DMS114 treated with DMSO at 0.1 percent for 48 hours (cell line): Measurements from ENCODE around the gene PPIE.
"Not testable (repeated sequence)": the region's sequence is repeated elsewhere in the genome, so short reads cannot be mapped to it uniquely, and the experiment has no call there.

Experiments
- DNase-seq: peaks from one replicate; lab custom pipeline; 2025; ENCODE audit not compliant: unreplicated experiment; lab: John Stamatoyannopoulos, UW

The PPIE gene

DNA sequence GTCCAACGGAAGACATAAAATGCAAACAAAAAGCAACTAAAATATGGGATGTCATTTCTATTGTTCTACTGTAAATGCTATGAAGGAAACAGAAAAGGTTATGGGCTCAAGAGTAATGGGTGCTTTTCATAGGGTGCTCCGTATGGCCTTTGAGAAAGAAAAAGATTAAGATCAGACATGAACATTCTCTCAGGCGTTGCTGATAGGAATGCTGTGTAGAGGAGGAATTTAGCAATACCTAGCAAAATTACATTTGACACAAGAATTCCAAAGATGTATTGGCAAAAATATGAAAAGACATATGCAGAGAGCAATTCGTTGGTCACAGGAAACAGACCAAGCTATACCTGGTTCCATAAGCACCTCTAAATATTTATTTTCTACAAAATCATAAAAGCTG is 38.2 kb downstream of the PPIE start:
- DNase-seq, result no peak

DNA sequence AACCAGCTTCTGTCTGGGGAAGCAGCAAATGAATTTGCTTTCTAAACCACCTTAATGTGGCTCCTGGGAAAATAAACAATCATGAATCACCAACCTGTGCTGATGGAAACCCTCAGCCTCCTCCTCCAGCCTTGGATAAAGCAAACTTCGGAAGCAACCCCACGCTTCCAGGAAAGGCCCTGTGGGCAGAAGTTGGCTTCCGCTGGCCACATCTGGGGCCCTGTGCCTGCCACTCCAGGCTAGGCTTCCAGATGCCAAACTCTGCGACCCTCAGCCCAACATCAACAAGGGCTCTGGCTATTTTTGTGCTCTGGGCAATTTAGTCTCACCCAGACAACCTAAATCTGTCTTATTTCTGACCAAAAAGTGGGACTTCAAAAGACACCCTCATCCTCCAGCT is 38.6 kb downstream of the PPIE start:
- DNase-seq, result no peak

DNA sequence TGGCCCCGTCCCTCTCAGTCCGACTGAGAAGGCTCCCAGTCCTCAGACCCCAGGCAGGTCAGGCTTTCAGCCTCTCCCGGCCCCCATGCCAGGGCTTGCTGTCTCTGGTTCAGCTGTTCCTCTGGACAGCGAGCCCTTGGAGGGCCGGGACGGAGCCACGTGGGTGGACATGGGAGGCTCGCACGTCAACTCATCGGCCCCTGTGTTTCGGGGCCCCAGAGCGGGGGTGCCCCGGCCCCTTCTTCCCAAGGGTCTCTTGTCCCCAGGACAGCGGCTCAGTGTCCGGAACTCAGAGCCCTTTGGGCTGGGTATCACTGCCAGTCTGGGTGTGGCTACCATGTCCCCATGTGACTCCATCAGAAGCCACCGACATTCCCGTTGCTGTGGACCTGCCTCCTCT is 39.2 kb downstream of the PPIE start:
- DNase-seq, result not testable (repeated sequence)

DNA sequence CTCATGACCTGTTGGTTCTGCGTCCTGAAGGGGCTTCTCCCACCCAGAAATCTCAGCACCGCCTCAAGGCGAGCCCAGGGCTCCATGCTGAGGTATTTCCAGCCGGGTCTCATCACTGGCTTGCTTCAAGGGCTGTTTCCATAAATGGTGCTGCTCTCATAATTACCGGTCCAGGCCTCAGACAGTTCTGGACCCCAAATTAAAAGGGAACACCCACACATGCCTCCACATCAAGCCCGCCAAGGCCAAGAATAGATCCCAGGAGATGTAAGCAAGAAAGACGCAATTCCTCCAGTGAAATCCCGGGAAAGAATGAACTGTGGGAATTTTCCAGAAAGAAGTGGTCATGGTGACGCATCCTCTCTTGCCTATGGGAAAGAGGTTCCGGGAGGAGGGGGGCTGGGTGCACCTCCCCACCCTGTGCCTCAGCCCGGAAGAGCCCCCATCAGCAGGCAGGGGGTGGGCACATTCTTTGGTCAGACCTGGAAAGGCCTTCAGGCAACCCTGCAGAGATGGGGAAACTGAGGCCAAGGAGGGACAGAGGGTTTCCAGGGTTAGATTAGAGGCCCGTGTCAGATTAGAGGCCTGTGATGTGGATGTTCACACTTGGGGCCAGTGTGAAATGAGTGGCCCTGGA is 39.9 kb downstream of the PPIE start:
- DNase-seq, result not testable (repeated sequence)

DNA sequence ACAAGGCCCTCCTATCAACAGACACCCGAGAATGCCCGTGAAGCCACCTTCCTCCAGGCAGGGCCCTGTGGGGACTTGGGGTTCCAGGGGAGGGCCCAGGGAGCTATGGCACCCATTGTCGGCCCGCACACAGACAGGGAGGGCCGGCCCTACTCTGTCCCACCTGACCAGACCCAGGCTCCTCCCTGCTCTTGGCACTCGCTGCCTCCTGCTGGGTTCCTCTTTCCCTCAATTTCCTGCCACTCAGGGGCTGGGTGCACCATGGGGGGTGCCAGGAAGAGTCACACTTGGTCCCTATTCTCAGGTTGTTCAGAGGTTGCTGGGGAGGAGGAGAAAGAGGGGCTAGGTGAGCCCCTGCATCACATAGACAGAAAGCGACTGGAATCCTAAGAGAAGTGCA is 40.5 kb downstream of the PPIE start:
- no peak for DNase-seq

DNA sequence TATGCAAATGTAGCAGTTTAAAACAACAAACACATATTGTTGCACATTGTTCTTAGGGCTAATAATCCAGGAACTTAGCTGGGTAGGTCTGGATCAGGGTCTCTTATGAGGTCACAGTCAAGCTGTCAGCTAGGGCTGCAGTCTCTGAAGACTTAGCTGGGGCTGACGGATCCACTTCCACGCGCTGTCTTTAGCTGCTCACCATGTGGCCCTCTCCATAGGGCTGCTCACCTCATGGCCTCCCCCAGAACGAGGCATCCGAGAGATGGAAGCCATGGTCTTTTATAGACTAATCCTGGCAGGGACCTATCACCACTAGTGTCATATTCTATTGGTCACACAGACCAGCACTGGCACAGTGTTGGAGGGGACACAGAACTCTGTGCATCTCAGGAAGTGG is 41.1 kb downstream of the PPIE start:
- no peak for DNase-seq

DNA sequence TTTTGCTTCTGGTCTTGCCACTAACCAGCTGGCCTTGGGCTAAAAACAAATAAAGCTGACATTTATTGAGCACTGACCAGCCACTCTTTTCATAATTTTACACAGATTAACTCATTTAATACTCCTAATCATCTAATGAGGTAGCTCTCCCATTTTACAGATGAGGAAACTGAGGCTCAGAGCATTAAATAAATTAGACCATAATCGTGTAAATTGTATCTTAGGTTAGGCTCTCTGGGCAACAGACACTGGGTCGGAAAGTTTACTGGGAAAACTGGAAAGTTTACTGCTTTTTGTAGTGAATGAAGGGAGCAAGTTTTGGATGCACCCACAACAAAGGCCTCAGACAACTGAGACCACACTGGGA is 42.6 kb downstream of the PPIE start:
- no peak for DNase-seq

DNA sequence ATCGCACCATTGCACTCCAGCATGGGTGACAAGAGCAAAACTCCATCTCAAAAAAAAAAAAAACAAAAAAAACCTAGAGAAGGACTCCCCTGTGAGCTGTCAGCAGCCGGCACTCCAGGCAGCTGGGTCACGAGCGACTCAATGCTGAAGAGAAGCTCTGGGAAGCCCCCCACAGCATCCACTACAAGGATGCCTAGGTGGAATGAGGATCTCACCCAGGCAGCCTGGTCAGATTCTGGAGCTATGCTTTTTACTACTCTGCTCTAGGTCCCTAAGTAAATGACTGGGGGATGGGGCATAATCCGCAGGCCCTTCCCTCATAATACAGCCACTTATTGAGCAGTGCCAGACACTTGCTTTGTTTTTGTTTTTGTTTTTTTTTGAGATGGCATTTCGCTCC is 43.4 kb downstream of the PPIE start:
- DNase-seq, result no peak

DNA sequence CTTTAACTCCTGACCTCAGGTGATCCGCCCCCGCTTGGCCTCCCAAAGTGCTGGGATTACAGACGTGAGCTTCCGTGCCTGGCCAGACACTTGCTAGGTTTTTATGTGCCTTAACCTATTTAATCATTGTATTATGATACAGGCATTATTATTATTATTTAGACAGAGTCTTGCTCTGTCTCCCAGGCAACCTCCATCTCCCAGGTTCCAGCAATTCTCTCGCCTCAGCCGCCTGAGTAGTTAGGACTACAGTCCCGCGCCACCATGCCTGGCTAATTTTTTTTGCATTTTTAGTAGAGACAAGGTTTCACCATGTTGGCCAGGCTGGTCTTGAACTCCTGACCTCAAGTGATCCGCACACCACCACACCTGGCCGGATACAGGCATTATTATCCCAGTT is 44.0 kb downstream of the PPIE start:
- not testable (repeated sequence) for DNase-seq

DNA sequence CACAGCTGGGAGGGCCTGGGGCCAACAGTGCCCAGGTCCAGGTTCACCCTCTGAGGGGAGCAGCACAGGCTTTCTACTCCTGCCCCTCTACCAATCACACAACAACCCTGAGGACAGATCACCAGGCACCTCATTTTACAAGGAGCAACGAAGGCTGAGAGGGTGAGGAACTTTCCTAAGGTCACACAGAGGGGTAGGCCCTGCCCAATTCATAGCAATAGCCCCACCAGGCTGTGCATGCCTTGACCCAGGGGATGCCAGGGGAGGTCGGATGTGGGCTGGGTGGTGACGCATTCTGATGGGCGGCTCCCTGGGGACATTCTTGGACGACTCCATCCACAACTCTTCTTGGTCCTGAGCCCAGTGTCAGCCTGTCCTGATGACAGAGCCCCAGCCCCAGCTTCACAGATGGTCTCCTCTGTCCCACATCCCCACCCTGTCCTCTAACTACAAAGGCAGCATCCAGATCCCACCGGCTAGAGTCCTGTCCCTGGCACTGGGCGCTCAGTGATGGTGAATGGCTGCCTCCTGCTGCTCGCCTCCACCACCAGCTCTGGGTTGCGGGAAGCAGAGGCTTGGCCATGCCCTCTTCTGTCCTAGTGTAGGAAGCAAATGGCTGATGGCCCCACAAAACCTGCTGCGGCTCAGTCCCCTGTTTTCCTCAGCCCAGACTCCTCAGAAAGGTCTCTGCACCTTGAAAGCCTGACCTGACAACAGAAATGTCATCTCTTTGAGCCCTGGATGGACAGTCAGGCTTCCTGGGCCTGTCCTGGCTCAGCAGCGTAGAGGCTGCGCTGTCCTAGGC is 47.8 kb downstream of the PPIE start:
- not testable (repeated sequence) for DNase-seq

DNA sequence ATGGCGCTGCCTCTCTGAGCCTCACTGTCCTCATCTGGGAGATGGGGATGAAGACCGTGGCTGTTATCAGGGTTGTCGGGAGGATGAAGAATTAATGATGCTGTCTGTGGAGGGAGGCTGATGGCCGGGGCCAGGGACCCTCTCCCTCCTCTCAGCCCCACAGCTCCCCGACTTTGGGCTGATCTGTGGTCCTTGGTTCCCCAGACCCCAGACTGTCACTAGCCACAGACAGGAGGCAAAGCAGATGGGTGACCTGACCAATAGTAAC is 48.4 kb downstream of the PPIE start:
- DNase-seq, result not testable (repeated sequence)

DNA sequence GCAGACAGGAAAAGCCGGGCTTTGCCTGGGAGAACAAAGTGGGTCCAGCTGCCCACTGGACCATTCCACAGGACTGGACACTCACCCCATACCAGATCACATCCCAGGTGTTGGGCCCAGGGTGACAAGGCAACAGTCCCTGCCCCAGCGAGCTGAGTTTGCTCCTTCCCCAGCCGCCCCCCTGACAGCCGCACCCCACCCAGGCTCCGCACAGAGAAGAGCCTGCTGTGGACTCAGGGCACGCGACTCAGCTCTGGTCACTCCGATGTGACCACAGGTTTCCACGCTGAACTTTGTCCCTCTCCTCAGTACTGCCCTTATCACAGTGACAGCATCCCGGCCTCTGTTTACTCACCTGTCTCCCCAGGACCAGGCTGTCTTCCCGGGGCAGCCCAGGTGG is 48.8 kb downstream of the PPIE start:
- DNase-seq, result no peak

DNA sequence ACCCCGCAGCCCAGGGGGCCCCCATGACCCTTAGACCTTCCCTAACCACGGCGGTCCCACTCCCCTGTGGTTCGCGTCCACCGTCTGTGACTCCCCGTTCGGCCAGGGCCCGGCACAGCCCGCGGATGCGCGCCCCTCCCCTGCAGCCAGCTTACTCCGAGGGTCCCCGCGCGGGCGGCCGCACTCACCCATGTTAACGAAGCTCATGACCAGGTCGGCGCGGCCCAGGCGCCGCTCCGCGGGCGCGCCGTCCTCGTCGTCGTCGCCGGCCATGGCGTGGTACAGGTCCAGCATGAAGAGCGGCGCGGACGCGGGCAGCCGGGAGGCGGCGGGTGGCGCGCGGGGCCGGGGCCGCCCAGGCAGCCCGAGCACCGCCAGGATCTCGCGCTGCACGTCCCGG is 49.3 kb downstream of the PPIE start:
- DNase-seq, result not testable (repeated sequence)

DNA sequence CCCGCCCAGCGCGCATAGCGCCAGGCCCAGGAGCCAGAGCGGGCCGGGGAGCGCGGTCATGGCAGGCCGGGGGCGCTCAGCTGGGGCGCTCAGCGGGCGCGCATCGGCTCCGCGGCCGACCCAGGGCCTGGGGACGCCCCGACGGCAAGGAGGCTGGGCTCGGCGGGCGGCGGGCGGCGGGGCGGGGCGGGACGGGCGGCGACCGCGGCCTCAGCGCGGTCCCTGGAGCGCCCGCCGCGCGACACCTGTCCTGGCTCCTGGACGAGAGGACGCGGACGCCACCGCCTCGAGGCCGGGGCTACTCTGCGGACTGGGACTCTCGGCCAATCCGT is 49.7 kb downstream of the PPIE start:
- no peak for DNase-seq

DNA sequence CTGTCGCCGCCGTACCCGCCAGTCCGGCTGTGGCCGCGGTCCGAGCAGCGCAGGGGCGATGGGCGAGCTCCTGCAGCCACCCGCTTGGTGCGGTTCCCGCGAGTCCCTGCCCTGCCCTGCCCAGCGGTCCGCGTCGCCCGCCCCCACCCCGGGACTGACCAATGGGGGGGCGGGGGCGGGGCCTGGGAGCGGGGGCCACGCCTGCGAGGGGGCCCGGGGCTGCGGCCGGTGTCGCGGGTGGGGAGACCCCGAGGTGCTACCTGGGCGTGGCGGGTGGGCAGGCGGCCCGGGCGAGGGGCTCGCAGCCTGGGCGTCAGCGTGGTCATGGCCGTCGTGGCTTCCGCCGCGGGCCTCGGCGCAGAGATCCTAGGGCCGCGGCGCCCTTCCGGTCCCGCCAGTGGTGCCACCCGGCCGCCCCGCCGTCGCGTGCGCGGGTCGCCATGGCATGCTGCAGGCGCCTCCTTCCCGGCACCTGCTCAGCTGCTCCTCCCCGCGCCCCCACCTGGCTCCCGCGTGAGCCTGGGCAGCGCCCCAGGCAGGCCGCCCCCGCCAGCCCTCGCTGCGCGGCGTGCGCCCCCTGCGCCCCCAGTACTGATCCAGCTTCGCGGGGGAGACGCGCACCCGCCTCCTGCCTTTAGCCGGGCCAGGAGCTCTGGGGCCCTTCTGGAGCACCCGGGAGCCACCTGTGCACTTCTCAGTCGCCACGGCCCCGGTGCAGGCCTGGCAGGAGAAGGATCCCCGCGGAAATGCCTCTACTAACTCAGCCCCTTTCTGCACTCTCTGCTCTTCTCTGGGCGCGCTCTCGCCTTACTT is 50.3 kb downstream of the PPIE start, which contains the start of gene BMP8B:
Gene BMP8B (minus strand): TSS at position 108 of the 813 bp plus-strand sequence. CDS start 380 bp downstream, outside the sequence.
- peak; percentile 32 for DNase-seq

DNA sequence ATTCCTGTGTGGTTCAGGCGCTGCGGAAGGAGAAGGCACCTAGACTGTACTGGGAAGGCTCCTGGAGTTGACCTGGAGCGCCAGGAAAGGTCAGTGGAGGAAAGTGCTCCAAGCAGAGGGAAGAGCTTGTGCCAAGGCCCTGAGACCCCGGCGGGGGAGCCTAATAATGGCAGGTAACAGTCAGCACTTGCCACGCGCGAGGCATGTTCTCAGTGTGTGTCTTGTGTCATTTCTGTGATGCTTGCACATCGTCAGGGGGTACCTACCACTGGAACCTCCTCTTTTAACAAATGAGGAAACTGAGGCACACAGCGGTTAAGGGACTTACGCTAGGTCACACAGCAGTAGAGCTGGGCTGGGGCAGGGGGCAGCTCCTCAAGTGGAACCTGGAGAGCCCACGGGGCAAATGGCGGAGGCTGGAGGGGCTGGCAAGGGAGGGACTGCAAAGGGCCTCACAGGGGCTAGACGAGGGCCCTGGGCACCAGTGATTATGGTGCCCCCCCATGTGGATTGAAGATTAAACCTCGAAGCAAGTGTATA is 51.0 kb downstream of the PPIE start:
- no peak for DNase-seq

DNA sequence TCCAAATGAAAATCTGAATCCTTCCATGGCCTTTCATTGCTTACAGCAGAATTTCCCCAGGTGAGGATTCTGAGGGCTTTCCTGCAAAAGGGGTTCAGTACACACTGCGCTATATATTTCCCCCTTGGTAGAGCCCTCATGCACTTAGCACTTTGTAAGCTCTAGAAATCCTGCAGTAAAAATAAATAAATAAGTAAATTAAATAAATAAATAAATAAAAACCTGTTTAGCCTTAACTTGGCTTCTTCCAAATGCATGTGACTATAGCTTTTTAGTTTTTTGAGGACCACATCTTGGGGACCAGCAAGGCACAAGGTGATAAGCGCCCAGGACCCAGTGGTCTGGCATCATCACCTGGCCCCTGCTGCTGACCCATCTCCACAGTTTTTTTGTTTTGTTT is 53.2 kb downstream of the PPIE start:
- no peak for DNase-seq

DNA sequence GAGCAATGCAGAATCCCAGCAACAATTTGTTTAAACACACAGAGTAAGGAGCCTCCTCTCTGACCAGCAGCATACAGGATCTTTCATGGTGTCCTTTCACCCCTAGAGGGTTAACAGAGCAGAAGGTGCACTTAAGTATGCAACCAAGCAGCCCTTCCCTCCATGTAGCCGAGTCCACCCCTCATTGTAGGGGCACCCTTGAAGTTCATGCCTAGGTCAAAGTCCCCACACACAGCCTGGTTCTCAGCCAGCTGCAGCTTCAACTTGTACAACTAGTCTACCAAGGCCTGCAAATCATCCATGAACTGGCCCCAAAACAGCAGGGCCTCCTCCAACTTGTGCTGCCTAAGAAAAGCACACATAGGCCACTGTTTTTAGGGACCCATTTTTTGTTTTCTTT is 57.0 kb downstream of the PPIE start:
- no peak for DNase-seq

DNA sequence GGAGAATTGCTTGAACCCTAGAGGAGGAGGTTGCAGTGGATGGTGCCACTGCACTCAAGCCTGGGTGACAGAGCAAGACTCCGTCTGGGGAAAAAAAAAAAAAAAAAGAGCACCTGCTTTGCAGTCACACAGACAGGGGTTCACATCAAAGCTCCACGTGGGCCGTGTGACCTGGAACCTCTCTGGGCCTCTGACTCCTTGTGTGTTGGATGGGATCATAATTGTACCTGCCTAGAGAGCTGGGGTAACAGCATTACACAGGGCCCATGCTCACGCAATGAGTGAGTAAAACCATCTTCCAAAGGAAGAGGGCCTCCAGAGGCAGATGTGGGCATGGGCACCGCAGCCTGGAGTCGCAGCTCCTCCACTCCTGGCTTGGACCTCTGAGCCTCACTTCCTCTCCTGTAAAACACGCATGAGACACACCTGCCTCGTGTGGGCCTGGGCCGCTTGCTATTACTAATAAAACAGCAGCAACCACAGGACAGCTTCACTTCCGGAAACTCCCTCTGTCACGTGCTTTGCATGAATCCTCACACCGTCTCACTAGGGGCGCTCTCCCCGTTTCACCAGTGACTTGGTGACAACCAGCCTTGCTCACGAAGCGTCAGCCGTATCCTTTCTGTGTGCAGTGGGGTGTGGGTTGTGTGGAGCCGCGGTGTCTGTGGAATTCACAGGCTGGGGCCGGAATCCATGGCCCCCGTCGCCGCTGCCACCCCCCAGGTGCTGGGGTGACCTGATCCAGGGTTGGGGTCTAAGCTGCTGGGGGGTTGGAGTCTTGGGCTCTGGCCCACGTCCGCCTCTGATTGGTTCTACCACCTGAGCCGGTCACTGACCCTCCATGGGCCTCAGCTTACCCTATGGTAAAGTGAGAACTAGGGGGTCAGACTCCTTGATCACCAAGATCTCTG is 60.4 kb downstream of the PPIE start:
- DNase-seq, result not testable (repeated sequence)

DNA sequence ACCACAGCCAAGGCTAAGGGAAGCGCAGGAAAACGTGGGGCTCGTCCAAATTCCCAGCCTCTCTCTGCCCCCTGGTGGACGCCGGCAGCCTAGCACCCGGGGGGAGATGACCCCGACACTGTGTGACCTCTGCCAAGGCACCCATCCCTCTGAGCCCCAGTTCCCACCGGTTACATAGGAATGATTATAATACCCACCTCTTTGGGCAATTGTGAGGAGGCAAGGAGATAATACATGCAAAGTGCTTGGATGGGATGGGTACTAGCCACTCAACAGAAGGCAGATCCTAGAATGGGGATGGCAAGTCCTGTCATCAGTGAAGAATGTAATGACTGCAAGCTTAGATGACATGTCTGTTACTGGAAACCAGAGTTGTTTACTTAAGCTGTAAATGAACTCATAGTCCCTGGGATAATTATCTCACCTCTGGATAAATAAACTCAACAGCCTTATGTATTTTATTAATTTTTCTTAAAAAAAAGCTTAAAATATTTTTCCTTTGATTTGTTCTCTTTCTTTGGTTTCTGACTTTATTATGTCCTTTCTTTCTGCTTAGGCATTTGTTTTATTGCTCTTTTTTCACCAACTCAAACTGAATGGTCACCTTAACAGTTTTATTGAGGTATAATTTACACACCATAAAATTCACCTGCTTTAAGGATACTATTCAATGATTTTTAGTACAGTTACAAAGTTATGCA is 61.2 kb downstream of the PPIE start:
- no peak for DNase-seq
